Small intestine (tissue), 7 donors: ENCODE results near the gene NBPF4. TPM values are rescaled to one million over a fixed set of nuclear protein-coding genes. Genes with fewer than 3 reads are reported as not detected.

Experiments
- DNase-seq, 2 donors: peaks; one replicate each; pipeline versions ENCODE4 v3.0.0 to v3.0.0-alpha.2; 2013
- FAIRE-seq: peaks from 2 replicates; lab custom pipeline; 2012; peaks lifted over from hg19 to GRCh38; lab: Jason Lieb, UNC
- H3K27ac ChIP-seq, 3 donors: one replicate each; pipeline ENCODE4 v1.5.1; 2013; ENCODE audit warnings: low read length in 2 of 3, mild to moderate bottlenecking in 2 of 3, control low read depth in 1 of 3, inconsistent platforms in 1 of 3, low read depth in 1 of 3, moderate library complexity in 1 of 3
- H3K27me3 ChIP-seq, 3 donors: one replicate each; pipeline ENCODE4 v1.6.1; 2013; ENCODE audit warnings: low read length in 3 of 3, inconsistent platforms in 1 of 3; ENCODE audit not compliant: control insufficient read depth in 3 of 3, insufficient read depth in 3 of 3
- H3K36me3 ChIP-seq, 3 donors: one replicate each; pipeline ENCODE4 v1.6.1; 2013; ENCODE audit warnings: low read length in 3 of 3, inconsistent platforms in 1 of 3, low read depth in 1 of 3, mild to moderate bottlenecking in 1 of 3, moderate library complexity in 1 of 3; ENCODE audit not compliant: control insufficient read depth in 3 of 3, insufficient read depth in 2 of 3
- H3K4me1 ChIP-seq, 3 donors: one replicate each; pipeline ENCODE4 v1.6.1; 2013; ENCODE audit warnings: low read length in 2 of 3, inconsistent platforms in 1 of 3, low read depth in 1 of 3, mild to moderate bottlenecking in 1 of 3, moderate library complexity in 1 of 3; ENCODE audit not compliant: control insufficient read depth in 3 of 3, insufficient read depth in 2 of 3
- H3K4me3 ChIP-seq, 3 donors: one replicate each; pipeline ENCODE4 v1.5.1; 2013; ENCODE audit warnings: low read length in 3 of 3, control low read depth in 1 of 3, inconsistent platforms in 1 of 3, low read depth in 1 of 3, mild to moderate bottlenecking in 1 of 3, moderate library complexity in 1 of 3
- H3K9me3 ChIP-seq, 2 donors: one replicate each; pipeline ENCODE4 v1.6.1; 2013; ENCODE audit warnings: low read depth in 1 of 2, low read length in 1 of 2; ENCODE audit not compliant: control insufficient read depth in 2 of 2, insufficient read depth in 1 of 2
- WGBS, 3 donors: extraction: QIAGEN DNeasy Blood & Tissue Kit; methylation state at CpG; one replicate each; pipeline ENCODE4 v1.1.7; 2013; 5-methylcytosine and 5-hydroxymethylcytosine counted together
- polyA plus RNA-seq, 4 donors: library from polyadenylated mRNA; stranded (reverse) in 3 of 4; unstranded in 1 of 4; fragments of 200-250 nt in 3 of 4; fragments of 120-200 nt in 1 of 4; gene quantifications; one replicate each; pipeline versions ENCODE4 v1.2.1 to v1.2.3, GENCODE V29; 2013
- donor health status: healthy with polysubstance abuse.
- donor health status: control.
- donor health status: control.
- donor health status: Bipolar disorder and iron deficiency.
- donor health status: healthy.

The NBPF4 gene
- polyA plus RNA-seq, 4 donors = 0.07 to 1.0 TPM; not detected in 2

- H3K27me3 ChIP-seq = no peaks in the 10 kb centered on the region
- DNase-seq = no peak
- no peak overlapping the region for H3K4me3 ChIP-seq
- FAIRE-seq = no peak
- no peaks in the 10 kb centered on the region for H3K4me1 ChIP-seq
- 84 to 89% (median 87%) methylated on average over 7 of the region's 7 CpGs for whole genome bisulfite sequencing, 3 donors
- peaks cover 4 to 11% (median 9%) of the 10 kb centered on the region in 3 donors for H3K36me3 ChIP-seq
- H3K27ac ChIP-seq = no peak overlapping the region
- H3K9me3 ChIP-seq = peaks cover 0 to 22% of the 10 kb centered on the region in 2 donors
Observed at GRCh38 chr1:108190001-108190634, 53.8 kb downstream of the NBPF4 start.

GRCh38 chr1:108188801-108189200 is 55.1 kb downstream of the NBPF4 start:
- Histone ChIP-seq H3K4me1 (no peaks in the 10 kb centered on the region), H3K4me3 (no peak overlapping the region), H3K27me3 (no peaks in the 10 kb centered on the region), H3K9me3 (peaks cover 0 to 23% of the 10 kb centered on the region in 2 donors), H3K36me3 (peaks cover 0 to 10% (median 9%) of the 10 kb centered on the region in 3 donors), H3K27ac (no peak overlapping the region)
- 85 to 100% (median 90%) methylated on average over 1 of the region's 1 CpG for WGBS, 3 donors
- FAIRE-seq = no peak
- DNase-seq = no peak

- Histone ChIP-seq H3K9me3 (peaks cover 0 to 11% of the 10 kb centered on the region in 2 donors), H3K27ac (peak overlapping the region in 1 of 3 donors; percentile 11), H3K27me3 (no peaks in the 10 kb centered on the region), H3K4me3 (no peak overlapping the region), H3K4me1 (no peaks in the 10 kb centered on the region), H3K36me3 (peaks cover 0 to 17% (median 8%) of the 10 kb centered on the region in 3 donors)
- no peak for DNase-seq
- FAIRE-seq = no peak
- WGBS, 3 donors = 48 to 50% (median 50%) methylated on average over 2 of the region's 2 CpGs
Observed at GRCh38 chr1:108182959-108183700, 60.7 kb downstream of the NBPF4 start.

- WGBS, 3 donors = 69 to 91% (median 89%) methylated on average over 1 of the region's 1 CpG
- peaks cover 0 to 25% (median 16%) of the 10 kb centered on the region in 3 donors for H3K36me3 ChIP-seq
- H3K4me3 ChIP-seq = no peak overlapping the region
- no peaks in the 10 kb centered on the region for H3K4me1 ChIP-seq
- DNase-seq (no peak), FAIRE-seq (no peak)
- no peak overlapping the region for H3K27ac ChIP-seq
- no peaks in the 10 kb centered on the region for H3K27me3 ChIP-seq
- H3K9me3 ChIP-seq = peaks cover 0 to 25% of the 10 kb centered on the region in 2 donors
Observed at GRCh38 chr1:108179018-108179417, 64.9 kb downstream of the NBPF4 start.

Other genes starting within 250 kb of the NBPF4 start
- 10 to 100 TPM; 31.7 to 43.4 (median 36.8) TPM for gene SLC25A24, start 43.7 kb downstream of the NBPF4 start, polyA plus RNA-seq
- under 1 TPM in 2 of 4 donors, not detected in 2; 0.09 to 0.55 TPM for gene NBPF6, start 206.3 kb upstream of the NBPF4 start, polyA plus RNA-seq